GM23338 (cell line): ENCODE measurements around the gene NCKAP1. TPM values are rescaled to one million over a fixed set of nuclear protein-coding genes. Genes with fewer than 3 reads are reported as not detected.

Experiments used
- ATAC-seq: fragments of 200-7000 bp; cut with Tn5 transposase; 3 replicates; pipeline ENCODE4 v1.9.1; 2020
- DNase-seq: peaks from one replicate; pipeline ENCODE4 v3.0.0-alpha.2; 2015; ENCODE audit warnings: low spot score
- H2AFZ ChIP-seq: fragments of 200-600 bp; sonication (generic); 2 replicates; pipeline ENCODE4 v1.8.0; 2016; ENCODE audit warnings: antibody characterized with exemption, mild to moderate bottlenecking, moderate library complexity
- H3F3A ChIP-seq: fragments of 200-600 bp; sonication (generic); replicated peaks from 2 replicates; pipeline ENCODE4 v1.8.0; 2017; ENCODE audit warnings: antibody characterized with exemption, mixed run types, low read depth
- H3K27ac ChIP-seq: fragments of 200-600 bp; sonication (generic); 2 replicates; pipeline ENCODE4 v1.6.1; 2016; ENCODE audit warnings: low read depth
- H3K27me3 ChIP-seq: fragments of 200-600 bp; sonication (generic); 2 replicates; pipeline ENCODE4 v1.8.0; 2016; ENCODE audit warnings: mild to moderate bottlenecking, mixed run types, moderate library complexity; ENCODE audit not compliant: insufficient read depth
- H3K36me3 ChIP-seq: fragments of 200-600 bp; sonication (generic); 2 replicates; pipeline ENCODE4 v1.8.0; 2016; ENCODE audit warnings: mild to moderate bottlenecking; ENCODE audit not compliant: insufficient read depth
- H3K4me1 ChIP-seq: fragments of 200-600 bp; sonication (generic); 2 replicates; pipeline ENCODE4 v1.8.0; 2016; ENCODE audit warnings: mild to moderate bottlenecking, moderate library complexity; ENCODE audit not compliant: insufficient read depth
- H3K4me2 ChIP-seq: fragments of 200-600 bp; sonication (generic); 2 replicates; pipeline ENCODE4 v1.7.1; 2017; ENCODE audit warnings: mixed run types
- H3K4me3 ChIP-seq: fragments of 200-600 bp; sonication (generic); 2 replicates; pipeline ENCODE4 v1.6.1; 2016; ENCODE audit warnings: mixed run types
- H3K79me2 ChIP-seq: fragments of 200-600 bp; sonication (generic); replicated peaks from 2 replicates; pipeline ENCODE4 v1.8.0; 2017; ENCODE audit warnings: mild to moderate bottlenecking; ENCODE audit not compliant: insufficient read depth
- H3K9me2 ChIP-seq: fragments of 200-600 bp; sonication (generic); 2 replicates; pipeline ENCODE4 v1.8.0; 2017; ENCODE audit not compliant: insufficient read depth
- H4K20me1 ChIP-seq: fragments of 200-600 bp; sonication (generic); replicated peaks from 2 replicates; pipeline ENCODE4 v1.8.0; 2017; ENCODE audit warnings: mild to moderate bottlenecking; ENCODE audit not compliant: insufficient read depth
- H3K27ac Mint-ChIP-seq: 2 replicates; pipeline ENCODE4 v1.8.0; 2020; ENCODE audit warnings: inconsistent platforms, mild to moderate bottlenecking, moderate library complexity, mixed read lengths
- H3K27me3 Mint-ChIP-seq: 3 replicates; pipeline ENCODE4 v1.8.0; 2022; ENCODE audit warnings: low read depth, mild to moderate bottlenecking, moderate library complexity, mixed read lengths, inconsistent platforms; ENCODE audit not compliant: insufficient read depth, poor library complexity
- H3K36me3 Mint-ChIP-seq: 3 replicates; pipeline ENCODE4 v1.8.0; 2021; ENCODE audit warnings: low read depth, mild to moderate bottlenecking, inconsistent platforms, moderate library complexity, mixed read lengths
- H3K4me1 Mint-ChIP-seq: 3 replicates; pipeline ENCODE4 v1.8.0; 2020; ENCODE audit warnings: mild to moderate bottlenecking, inconsistent platforms, mixed read lengths
- H3K4me3 Mint-ChIP-seq: 3 replicates; pipeline ENCODE4 v1.8.0; 2021; ENCODE audit warnings: moderate library complexity, mild to moderate bottlenecking, inconsistent platforms, mixed read lengths
- H3K9me3 Mint-ChIP-seq: 3 replicates; pipeline ENCODE4 v1.8.0; 2020; ENCODE audit warnings: moderate library complexity, mild to moderate bottlenecking, inconsistent platforms, mixed read lengths
- CREB1 ChIP-seq: fragments of 250-450 bp; sonication (Bioruptor Pico); IDR thresholded peaks from 2 replicates; pipeline ENCODE4 v1.5.0; 2020; ENCODE audit warnings: low read depth, mild to moderate bottlenecking, moderate library complexity
- CTCF ChIP-seq, 2 experiments: fragments of 200-600 bp in 1 of 2; sonication (generic) in 1 of 2; conservative IDR thresholded peaks; 2 replicates each; pipeline versions ENCODE4 v1.5.1 to v1.6.1; 2016 to 2017; ENCODE audit warnings: antibody characterized with exemption in 2 of 2, low read depth in 2 of 2, mild to moderate bottlenecking in 2 of 2, moderate library complexity in 1 of 2
- ETS1 ChIP-seq: IDR thresholded peaks from 2 replicates; pipeline ENCODE4 v1.6.1; 2016; ENCODE audit warnings: antibody characterized with exemption
- EZH2 ChIP-seq: fragments of 200-600 bp; sonication (generic); IDR thresholded peaks from one replicate; pipeline ENCODE4 v1.8.0; 2017; ENCODE audit warnings: antibody characterized with exemption, mild to moderate bottlenecking, low read depth; ENCODE audit not compliant: unreplicated experiment
- EZH2phosphoT487 ChIP-seq: fragments of 200-600 bp; sonication (generic); IDR thresholded peaks from one replicate; pipeline ENCODE4 v1.8.1; 2018; ENCODE audit warnings: antibody characterized with exemption; ENCODE audit not compliant: unreplicated experiment
- JUNB ChIP-seq: IDR thresholded peaks from one replicate; pipeline ENCODE4 v1.6.1; 2016; ENCODE audit warnings: antibody characterized with exemption; ENCODE audit not compliant: unreplicated experiment
- NANOG ChIP-seq: IDR thresholded peaks from 2 replicates; pipeline ENCODE4 v1.6.1; 2016; ENCODE audit warnings: antibody characterized with exemption, borderline replicate concordance
- POLR2AphosphoS5 ChIP-seq: IDR thresholded peaks from 2 replicates; pipeline ENCODE4 v1.6.1; 2016; ENCODE audit warnings: antibody characterized with exemption, low read depth
- REST ChIP-seq: IDR thresholded peaks from one replicate; pipeline ENCODE4 v1.6.1; 2018; ENCODE audit warnings: antibody characterized with exemption; ENCODE audit not compliant: unreplicated experiment
- STAT1 ChIP-seq: IDR thresholded peaks from one replicate; pipeline ENCODE4 v1.6.1; 2016; ENCODE audit warnings: antibody characterized with exemption; ENCODE audit not compliant: unreplicated experiment
- ZNF114 ChIP-seq: fragments of 250-450 bp; sonication (Bioruptor Pico); IDR thresholded peaks from 2 replicates; pipeline ENCODE4 v1.5.0; 2020; ENCODE audit warnings: mild to moderate bottlenecking, moderate library complexity
- ZNF331 ChIP-seq: fragments of 250-450 bp; sonication (Bioruptor Pico); IDR thresholded peaks from 2 replicates; pipeline ENCODE4 v1.5.0; 2020; ENCODE audit warnings: low read depth, mild to moderate bottlenecking, moderate library complexity
- ZNF462 ChIP-seq: fragments of 250-450 bp; sonication (Bioruptor Pico); IDR thresholded peaks from 2 replicates; pipeline ENCODE4 v1.5.0; 2020; ENCODE audit warnings: mild to moderate bottlenecking, moderate library complexity
- polyA plus RNA-seq: library from polyadenylated mRNA; unstranded; fragments of >200 nt; fragmentation: Nextera tagmentation; extraction: Ambion mirVana; gene quantifications from 2 replicates; pipeline ENCODE4 v1.2.1, GENCODE V29; 2016
- total RNA-seq: library from RNA; depleted of rRNA; stranded (reverse); fragments of >200 nt; shearing (Covaris generic); gene quantifications from 2 replicates; pipeline ENCODE4 v1.2.3, GENCODE V29; 2014

Gene NCKAP1
- total and polyA plus RNA-seq, 2 experiments from 2014 or later: 53.8 to 157 TPM

GRCh38 chr2:182866095-182866460 is 172.2 kb downstream of the NCKAP1 start:
- H3K4me2 ChIP-seq: peak overlapping the region; percentile 100
- H4K20me1 ChIP-seq: no peaks in the 10 kb centered on the region
- peaks cover 41% of the 10 kb centered on the region for H3K27me3 ChIP-seq
- ATAC-seq (peak; percentile 51), DNase-seq (peak; percentile 57)
- no peaks in the 10 kb centered on the region for H3K36me3 ChIP-seq
- H3K27ac ChIP-seq: no peak overlapping the region
- TF ChIP-seq STAT1 (no peak), EZH2 (no peak), ZNF331 (CRISPR knock-in tag) (no peak), REST (no peak), POLR2AphosphoS5 (no peak), ZNF462 (no peak), ZNF114 (no peak), EZH2phosphoT487 (no peak), ETS1 (no peak), JUNB (no peak), CTCF (conservative IDR thresholded peaks at IDR 0.05; ENCODE audit: low read depth in 2 of 2) (no peak), NANOG (no peak), CREB1 (no peak)
- no peaks in the 10 kb centered on the region for H3K9me2 ChIP-seq
- H3K4me3 Mint-ChIP-seq: peak overlapping the region; percentile 88
- peaks cover 16% of the 10 kb centered on the region for H3K4me1 Mint-ChIP-seq
- peak overlapping the region; percentile 99 for H2AFZ ChIP-seq
- peaks cover 14% of the 10 kb centered on the region for H3K4me1 ChIP-seq
- no peaks in the 10 kb centered on the region; the same call in 2 of the 3 replicates for H3K9me3 Mint-ChIP-seq
- 0 out of 2 replicates have a peak, but pooled peaks cover 4% of the 10 kb centered on the region for H3F3A ChIP-seq
- H3K27me3 Mint-ChIP-seq: peaks cover 29% of the 10 kb centered on the region
- no peaks in the 10 kb centered on the region for H3K79me2 ChIP-seq
- H3K4me3 ChIP-seq: peak overlapping the region; percentile 94
- H3K27ac Mint-ChIP-seq: no peak overlapping the region
- no peaks in the 10 kb centered on the region; the same call in 2 of the 3 replicates for H3K36me3 Mint-ChIP-seq
